GM12878 (cell line): ENCODE data around the gene RSPO4. TPM values are rescaled to one million over a fixed set of nuclear protein-coding genes. Genes with fewer than 3 reads are reported as not detected.

Experiments used
- ATAC-seq: fragments of 200-7000 bp; cut with Tn5 transposase; 3 replicates; pipeline ENCODE4 v1.9.1; 2020; ENCODE audit warnings: mild to moderate bottlenecking, moderate library complexity
- BruUV-seq: library from RNA; stranded (reverse); fragments of 400-500 nt; replicated peaks from 2 replicates; lab custom pipeline; 2021; lab: Mats Ljungman, UMichigan
- CTCF ChIA-PET: fragments of 300-600 bp; sonication (Branson Sonifier 250); formaldehyde crosslinking; extraction: SDS; loops from one replicate; lab custom pipeline; 2021; ENCODE audit warnings: inconsistent platforms; lab: Yijun Ruan, JAX
- POLR2A ChIA-PET: fragments of 350-600 bp; formaldehyde crosslinking; extraction: SDS; loops from one replicate; lab custom pipeline; 2021; ENCODE audit warnings: inconsistent platforms; lab: Charles Lee
- RAD21 ChIA-PET: fragments of 300-600 bp; sonication (Branson Sonifier 250); formaldehyde crosslinking; loops from one replicate; lab custom pipeline; 2023; ENCODE audit warnings: antibody characterized with exemption; ENCODE audit not compliant: unreplicated experiment; lab: Charles Lee
- SMC1A ChIA-PET: fragments of 300-600 bp; sonication (Branson Sonifier 250); formaldehyde crosslinking; loops from one replicate; lab custom pipeline; 2023; ENCODE audit not compliant: unreplicated experiment, uncharacterized antibody; lab: Charles Lee
- DNase-seq: peaks from one replicate; pipeline ENCODE4 v3.0.0-alpha.2; 2011; ENCODE audit warnings: low read depth, low spot score
- FAIRE-seq: peaks from 3 replicates; lab custom pipeline; 2011; peaks lifted over from hg19 to GRCh38; lab: Jason Lieb, UNC
- H2AFZ ChIP-seq: 2 replicates; pipeline ENCODE4 v1.6.0; 2011; ENCODE audit warnings: low read depth, low read length, control low read depth; ENCODE audit not compliant: control insufficient read depth
- H3K27ac ChIP-seq: 2 replicates; pipeline ENCODE4 v1.5.1; 2011; ENCODE audit warnings: control low read depth; ENCODE audit not compliant: control insufficient read depth, insufficient read depth
- H3K27me3 ChIP-seq, 2 experiments: replicated peaks in 1 of 2; 2 replicates each; pipeline versions ENCODE4 v1.6.0 to v1.6.1; 2011; ENCODE audit warnings: low read length in 1 of 2; ENCODE audit not compliant: control insufficient read depth in 2 of 2, insufficient read depth in 2 of 2
- H3K36me3 ChIP-seq, 2 experiments: 2 replicates each; pipeline ENCODE4 v1.5.1; 2011; ENCODE audit warnings: low read length in 1 of 2; ENCODE audit not compliant: control insufficient read depth in 2 of 2, insufficient read depth in 2 of 2
- H3K4me1 ChIP-seq: 2 replicates; pipeline ENCODE4 v1.6.1; 2011; ENCODE audit warnings: mild to moderate bottlenecking, low read length, moderate library complexity, mixed read lengths; ENCODE audit not compliant: control insufficient read depth, insufficient read depth
- H3K4me2 ChIP-seq: 2 replicates; pipeline ENCODE4 v1.6.0; 2011; ENCODE audit warnings: control low read depth; ENCODE audit not compliant: control insufficient read depth, insufficient read depth
- H3K4me3 ChIP-seq: fragments of 200-600 bp; sonication (generic); 2 replicates; pipeline ENCODE4 v1.5.1; 2016
- H3K79me2 ChIP-seq: 2 replicates; pipeline ENCODE4 v1.6.0; 2011; ENCODE audit warnings: low read length; ENCODE audit not compliant: control insufficient read depth, insufficient read depth
- H3K9ac ChIP-seq: 2 replicates; pipeline ENCODE4 v1.8.0; 2011; ENCODE audit warnings: low read length, control low read depth, mixed read lengths; ENCODE audit not compliant: control insufficient read depth, insufficient read depth
- H3K9me3 ChIP-seq: replicated peaks from 3 replicates; pipeline ENCODE4 v1.5.1; 2011; ENCODE audit warnings: mild to moderate bottlenecking, low read length; ENCODE audit not compliant: control insufficient read depth, insufficient read depth
- H4K20me1 ChIP-seq: 2 replicates; pipeline ENCODE4 v1.6.0; 2011; ENCODE audit not compliant: control insufficient read depth, insufficient read depth
- BHLHE40 ChIP-seq, 2 experiments: fragments of 450-650 bp in 1 of 2; IDR thresholded peaks; 2 replicates each; pipeline ENCODE4 v1.6.1; 2011 to 2017; ENCODE audit warnings: low read depth in 2 of 2, borderline replicate concordance in 1 of 2, improper control_type of control experiment in 1 of 2, low read length in 1 of 2, mild to moderate bottlenecking in 1 of 2
- BRCA1 ChIP-seq: IDR thresholded peaks from 2 replicates; pipeline ENCODE4 v1.6.1; 2011; ENCODE audit warnings: low read depth, low read length, improper control_type of control experiment
- NFYB ChIP-seq: IDR thresholded peaks from 2 replicates; pipeline ENCODE4 v1.6.1; 2011; ENCODE audit warnings: low read depth, mild to moderate bottlenecking, low read length, improper control_type of control experiment, moderate library complexity; ENCODE audit not compliant: insufficient read depth
- NRF1 ChIP-seq: conservative IDR thresholded peaks from 2 replicates; pipeline ENCODE4 v1.6.1; 2011; ENCODE audit warnings: mild to moderate bottlenecking, low read depth, low read length, improper control_type of control experiment
- SUZ12 ChIP-seq: fragments of 200-600 bp; sonication (generic); IDR thresholded peaks from one replicate; pipeline ENCODE4 v1.6.1; 2018; ENCODE audit warnings: antibody characterized with exemption, mild to moderate bottlenecking; ENCODE audit not compliant: unreplicated experiment
- TCF7 ChIP-seq: IDR thresholded peaks from 2 replicates; pipeline ENCODE4 v1.6.1; 2014; ENCODE audit warnings: antibody characterized with exemption, borderline replicate concordance
- WGBS: methylation state at CpG from one replicate; pipeline ENCODE4 v1.1.6; 2016; ENCODE audit warnings: low lambda C conversion rate; ENCODE audit not compliant: insufficient replicate concordance, insufficient coverage; ENCODE audit errors: missing lambda C conversion rate; 5-methylcytosine and 5-hydroxymethylcytosine counted together
- in situ Hi-C: fragments of 300-500 bp; cut with MboI; formaldehyde crosslinking; loops from 9 replicates; pipeline ENCODE4 v1.14.3; 2018; ENCODE audit warnings: mixed read lengths
- intact Hi-C: fragments of 100-400 bp; cut with micrococcal nuclease; formaldehyde crosslinking; loops from one replicate; pipeline ENCODE4 v1.14.2; 2022; ENCODE audit not compliant: unreplicated experiment
- polyA plus RNA-seq, 11 experiments: library from polyadenylated mRNA; depleted of rRNA in 4 of 11; unstranded in 6 of 11; stranded (reverse) in 5 of 11; fragments of >200 nt; fragmentation: Nextera tagmentation in 4 of 11; fragmentation: Illumina TruSeq in 1 of 11; extraction: Ambion mirVana in 4 of 11; extraction: Trizol in 1 of 11; gene quantifications; 1 replicate in 1 of 11; 2 replicates in 10 of 11; pipeline versions ENCODE4 v1.2.1 to v1.2.3, GENCODE V29; 2011 to 2016; ENCODE audit warnings: inconsistent platforms in 2 of 11, missing spikeins in 2 of 11, low read depth in 1 of 11
- total RNA-seq, 4 experiments: library from RNA; depleted of rRNA in 3 of 4; stranded (reverse); fragments of >200 nt in 3 of 4; fragmentation: Illumina TruSeq in 1 of 4; extraction: Trizol in 1 of 4; gene quantifications; 2 replicates each; pipeline versions ENCODE4 v1.2.1 to v1.2.3, GENCODE V29; 2013 to 2021
- TF ChIP-seq, protein P1 (sequence below): fragments of 450-650 bp; IDR thresholded peaks from 2 replicates; pipeline ENCODE4 v1.6.1; 2017; ENCODE audit warnings: low read depth, mild to moderate bottlenecking, moderate library complexity

RSPO4 gene
- total and polyA plus RNA-seq, 10 of the 15 experiments (the other 5 are each of a cell fraction or from before 2014, with no cell fraction given) = 0.06 TPM; not detected in 9

DNA sequence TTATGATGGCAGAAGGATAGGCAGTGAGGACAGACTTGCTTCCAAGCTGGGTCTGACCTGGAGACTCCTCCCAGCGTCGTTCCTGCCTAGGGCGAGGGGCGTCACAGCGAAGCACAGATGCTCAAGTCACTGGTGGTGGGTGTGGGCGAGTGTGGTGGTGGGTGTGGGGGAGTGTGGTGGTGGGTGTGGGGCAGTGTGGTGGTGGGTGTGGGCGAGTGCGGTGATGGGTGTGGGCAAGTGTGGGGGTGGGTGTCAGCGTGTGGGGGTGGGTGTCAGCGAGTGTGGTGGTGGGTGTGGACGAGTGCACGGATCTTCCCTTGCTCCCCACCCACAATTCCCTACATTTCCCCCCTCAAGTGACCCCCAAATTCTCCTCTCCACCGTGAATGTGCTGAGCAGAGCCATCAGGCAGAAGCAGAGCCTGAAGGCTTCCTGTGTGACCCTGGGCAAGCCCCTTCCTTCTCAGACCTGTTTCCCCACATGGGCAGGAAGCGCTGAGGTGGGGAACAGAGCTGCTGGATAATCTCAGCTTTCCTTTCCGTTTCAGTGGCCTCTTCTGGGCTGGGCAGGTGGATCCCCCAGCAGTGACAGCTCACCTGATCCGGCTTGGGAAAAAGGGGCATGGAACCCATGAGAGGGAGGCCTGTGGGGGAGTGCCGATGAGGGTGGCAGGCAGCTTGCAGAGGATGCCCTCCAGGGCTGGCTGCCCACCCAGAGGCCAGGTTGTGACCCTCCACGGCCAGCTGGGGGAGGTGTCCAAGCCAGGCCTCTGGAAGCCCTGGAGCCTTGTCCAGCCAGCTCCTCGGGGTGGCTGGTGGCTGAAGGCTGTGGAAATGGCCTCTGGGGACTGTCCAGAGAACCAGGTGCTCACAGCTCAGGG lies 42.9 kb downstream of the RSPO4 start:
- no peak overlapping the region for H3K9ac ChIP-seq
- FAIRE-seq = no peak
- no peaks in the 10 kb centered on the region for H3K36me3 ChIP-seq
- H3K4me2 ChIP-seq = no peak overlapping the region
- ChIA-PET SMC1A (interaction anchor here (0.5 to 5.4 kb wide), 4 partner anchors 142 to 520 kb away, joined by 3 to 52 read pairs (median 4); no protein-coding TSS in a partner anchor), CTCF (interaction anchor here (0.7 to 4.6 kb wide), 4 partner anchors 126 to 154 kb away, joined by 3 to 27 read pairs (median 4); partner anchors contain the start of gene FAM110A), RAD21 (interaction anchor here (4.6 kb wide), 1 partner anchor 143 kb away, joined by 94 read pairs; no protein-coding TSS in a partner anchor), POLR2A (no interaction called here)
- no peaks in the 10 kb centered on the region for H4K20me1 ChIP-seq
- intact Hi-C loops (no loop called here), in situ Hi-C loops (loop anchor here (5.0 kb wide), 1 partner anchor 142 kb away; no protein-coding TSS in a partner anchor)
- H3K27ac ChIP-seq = no peak overlapping the region
- H3K9me3 ChIP-seq = no peaks in the 10 kb centered on the region
- no peaks in the 10 kb centered on the region; a peak in 2 of 4 replicates for H3K27me3 ChIP-seq
- BruUV-seq = no TSS peak
- DNase-seq = no peak
- H3K79me2 ChIP-seq = no peaks in the 10 kb centered on the region
- 10% methylated on average over 12 of the region's 19 CpGs for WGBS
- ATAC-seq = no peak
- H2AFZ ChIP-seq = no peak overlapping the region
- TF ChIP-seq NFYB = no peak
- TF ChIP-seq, protein P1, sequence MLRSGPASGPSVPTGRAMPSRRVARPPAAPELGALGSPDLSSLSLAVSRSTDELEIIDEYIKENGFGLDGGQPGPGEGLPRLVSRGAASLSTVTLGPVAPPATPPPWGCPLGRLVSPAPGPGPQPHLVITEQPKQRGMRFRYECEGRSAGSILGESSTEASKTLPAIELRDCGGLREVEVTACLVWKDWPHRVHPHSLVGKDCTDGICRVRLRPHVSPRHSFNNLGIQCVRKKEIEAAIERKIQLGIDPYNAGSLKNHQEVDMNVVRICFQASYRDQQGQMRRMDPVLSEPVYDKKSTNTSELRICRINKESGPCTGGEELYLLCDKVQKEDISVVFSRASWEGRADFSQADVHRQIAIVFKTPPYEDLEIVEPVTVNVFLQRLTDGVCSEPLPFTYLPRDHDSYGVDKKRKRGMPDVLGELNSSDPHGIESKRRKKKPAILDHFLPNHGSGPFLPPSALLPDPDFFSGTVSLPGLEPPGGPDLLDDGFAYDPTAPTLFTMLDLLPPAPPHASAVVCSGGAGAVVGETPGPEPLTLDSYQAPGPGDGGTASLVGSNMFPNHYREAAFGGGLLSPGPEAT = no peak
- no peak for TF ChIP-seq BRCA1
- TF ChIP-seq SUZ12 = no peak
- no peak for TF ChIP-seq BHLHE40 (IDR thresholded peaks at IDR 0.05; ENCODE audit: borderline replicate concordance in 1 of 2, low read depth in 2 of 2, low read length in 1 of 2)
- TF ChIP-seq NRF1 = no peak
- TF ChIP-seq TCF7 = no peak
- no peak overlapping the region for H3K4me3 ChIP-seq
- no peaks in the 10 kb centered on the region for H3K4me1 ChIP-seq
